GM12878 (cell line): ENCODE results near the gene FUT3. TPM values are rescaled to one million over a fixed set of nuclear protein-coding genes. Genes with fewer than 3 reads are reported as not detected.

ENCODE experiments used
- ATAC-seq: fragments of 200-7000 bp; cut with Tn5 transposase; 3 replicates; pipeline ENCODE4 v1.9.1; 2020; ENCODE audit warnings: mild to moderate bottlenecking, moderate library complexity
- BruUV-seq: library from RNA; stranded (reverse); fragments of 400-500 nt; replicated peaks from 2 replicates; lab custom pipeline; 2021; lab: Mats Ljungman, UMichigan
- CTCF ChIA-PET: fragments of 300-600 bp; sonication (Branson Sonifier 250); formaldehyde crosslinking; extraction: SDS; loops from one replicate; lab custom pipeline; 2021; ENCODE audit warnings: inconsistent platforms; lab: Yijun Ruan, JAX
- POLR2A ChIA-PET: fragments of 350-600 bp; formaldehyde crosslinking; extraction: SDS; loops from one replicate; lab custom pipeline; 2021; ENCODE audit warnings: inconsistent platforms; lab: Charles Lee
- RAD21 ChIA-PET: fragments of 300-600 bp; sonication (Branson Sonifier 250); formaldehyde crosslinking; loops from one replicate; lab custom pipeline; 2023; ENCODE audit warnings: antibody characterized with exemption; ENCODE audit not compliant: unreplicated experiment; lab: Charles Lee
- SMC1A ChIA-PET: fragments of 300-600 bp; sonication (Branson Sonifier 250); formaldehyde crosslinking; loops from one replicate; lab custom pipeline; 2023; ENCODE audit not compliant: unreplicated experiment, uncharacterized antibody; lab: Charles Lee
- DNase-seq: peaks from one replicate; pipeline ENCODE4 v3.0.0-alpha.2; 2011; ENCODE audit warnings: low read depth, low spot score
- FAIRE-seq: peaks from 3 replicates; lab custom pipeline; 2011; peaks lifted over from hg19 to GRCh38; lab: Jason Lieb, UNC
- H2AFZ ChIP-seq: 2 replicates; pipeline ENCODE4 v1.6.0; 2011; ENCODE audit warnings: low read depth, low read length, control low read depth; ENCODE audit not compliant: control insufficient read depth
- H3K27ac ChIP-seq: 2 replicates; pipeline ENCODE4 v1.5.1; 2011; ENCODE audit warnings: control low read depth; ENCODE audit not compliant: control insufficient read depth, insufficient read depth
- H3K27me3 ChIP-seq, 2 experiments: replicated peaks in 1 of 2; 2 replicates each; pipeline versions ENCODE4 v1.6.0 to v1.6.1; 2011; ENCODE audit warnings: low read length in 1 of 2; ENCODE audit not compliant: control insufficient read depth in 2 of 2, insufficient read depth in 2 of 2
- H3K36me3 ChIP-seq, 2 experiments: 2 replicates each; pipeline ENCODE4 v1.5.1; 2011; ENCODE audit warnings: low read length in 1 of 2; ENCODE audit not compliant: control insufficient read depth in 2 of 2, insufficient read depth in 2 of 2
- H3K4me1 ChIP-seq: 2 replicates; pipeline ENCODE4 v1.6.1; 2011; ENCODE audit warnings: mild to moderate bottlenecking, low read length, moderate library complexity, mixed read lengths; ENCODE audit not compliant: control insufficient read depth, insufficient read depth
- H3K4me2 ChIP-seq: 2 replicates; pipeline ENCODE4 v1.6.0; 2011; ENCODE audit warnings: control low read depth; ENCODE audit not compliant: control insufficient read depth, insufficient read depth
- H3K4me3 ChIP-seq: fragments of 200-600 bp; sonication (generic); 2 replicates; pipeline ENCODE4 v1.5.1; 2016
- H3K79me2 ChIP-seq: 2 replicates; pipeline ENCODE4 v1.6.0; 2011; ENCODE audit warnings: low read length; ENCODE audit not compliant: control insufficient read depth, insufficient read depth
- H3K9ac ChIP-seq: 2 replicates; pipeline ENCODE4 v1.8.0; 2011; ENCODE audit warnings: low read length, control low read depth, mixed read lengths; ENCODE audit not compliant: control insufficient read depth, insufficient read depth
- H3K9me3 ChIP-seq: replicated peaks from 3 replicates; pipeline ENCODE4 v1.5.1; 2011; ENCODE audit warnings: mild to moderate bottlenecking, low read length; ENCODE audit not compliant: control insufficient read depth, insufficient read depth
- H4K20me1 ChIP-seq: 2 replicates; pipeline ENCODE4 v1.6.0; 2011; ENCODE audit not compliant: control insufficient read depth, insufficient read depth
- ASH2L ChIP-seq: fragments of 300-600, 200-600 bp; sonication (generic); IDR thresholded peaks from 2 replicates; pipeline ENCODE4 v1.6.1; 2017; ENCODE audit warnings: low read depth, mild to moderate bottlenecking, borderline replicate concordance
- FOS ChIP-seq: IDR thresholded peaks from 3 replicates; pipeline ENCODE4 v1.6.1; 2011; ENCODE audit warnings: borderline replicate concordance; ENCODE audit not compliant: insufficient read length; ENCODE audit errors: extremely low read depth
- JUND ChIP-seq: IDR thresholded peaks from 2 replicates; pipeline ENCODE4 v1.6.1; 2012; ENCODE audit warnings: low read depth, mild to moderate bottlenecking, low read length, improper control_type of control experiment, moderate library complexity
- KDM1A ChIP-seq: fragments of 200-600 bp; sonication (generic); IDR thresholded peaks from 2 replicates; pipeline ENCODE4 v1.6.1; 2016; ENCODE audit warnings: borderline replicate concordance
- NFYA ChIP-seq: IDR thresholded peaks from 2 replicates; pipeline ENCODE4 v1.6.1; 2011; ENCODE audit warnings: low read depth, mild to moderate bottlenecking, low read length, improper control_type of control experiment, borderline replicate concordance
- POLR2A ChIP-seq: IDR thresholded peaks from 2 replicates; pipeline ENCODE4 v1.6.1; 2011; ENCODE audit warnings: low read depth, mild to moderate bottlenecking, low read length
- PRDM15 ChIP-seq: fragments of 450-650 bp; formaldehyde crosslinking; IDR thresholded peaks from 2 replicates; pipeline ENCODE4 v1.4.0; 2020; ENCODE audit warnings: mild to moderate bottlenecking, moderate library complexity
- SMARCA5 ChIP-seq: fragments of 450-650 bp; IDR thresholded peaks from 2 replicates; pipeline ENCODE4 v1.6.1; 2017; ENCODE audit warnings: mild to moderate bottlenecking
- SMC3 ChIP-seq: IDR thresholded peaks from 2 replicates; pipeline ENCODE4 v1.6.1; 2011; ENCODE audit warnings: low read length, improper control_type of control experiment, borderline replicate concordance
- SUZ12 ChIP-seq: fragments of 200-600 bp; sonication (generic); IDR thresholded peaks from one replicate; pipeline ENCODE4 v1.6.1; 2018; ENCODE audit warnings: antibody characterized with exemption, mild to moderate bottlenecking; ENCODE audit not compliant: unreplicated experiment
- USF2 ChIP-seq: IDR thresholded peaks from 2 replicates; pipeline ENCODE4 v1.6.1; 2011; ENCODE audit warnings: low read depth, low read length, improper control_type of control experiment, borderline replicate concordance
- ZBTB11 ChIP-seq: fragments of 450-650 bp; formaldehyde crosslinking; IDR thresholded peaks from 2 replicates; pipeline ENCODE4 v1.5.0; 2022; ENCODE audit warnings: mild to moderate bottlenecking, missing genetic modification characterization
- ZBTB4 ChIP-seq: fragments of 450-650 bp; formaldehyde crosslinking; IDR thresholded peaks from 2 replicates; pipeline ENCODE4 v1.4.0; 2022; ENCODE audit warnings: mild to moderate bottlenecking, moderate library complexity
- WGBS: methylation state at CpG from one replicate; pipeline ENCODE4 v1.1.6; 2016; ENCODE audit warnings: low lambda C conversion rate; ENCODE audit not compliant: insufficient replicate concordance, insufficient coverage; ENCODE audit errors: missing lambda C conversion rate; 5-methylcytosine and 5-hydroxymethylcytosine counted together
- in situ Hi-C: fragments of 300-500 bp; cut with MboI; formaldehyde crosslinking; loops from 9 replicates; pipeline ENCODE4 v1.14.3; 2018; ENCODE audit warnings: mixed read lengths
- intact Hi-C: fragments of 100-400 bp; cut with micrococcal nuclease; formaldehyde crosslinking; loops from one replicate; pipeline ENCODE4 v1.14.2; 2022; ENCODE audit not compliant: unreplicated experiment
- polyA plus RNA-seq, 11 experiments: library from polyadenylated mRNA; depleted of rRNA in 4 of 11; unstranded in 6 of 11; stranded (reverse) in 5 of 11; fragments of >200 nt; fragmentation: Nextera tagmentation in 4 of 11; fragmentation: Illumina TruSeq in 1 of 11; extraction: Ambion mirVana in 4 of 11; extraction: Trizol in 1 of 11; gene quantifications; 1 replicate in 1 of 11; 2 replicates in 10 of 11; pipeline versions ENCODE4 v1.2.1 to v1.2.3, GENCODE V29; 2011 to 2016; ENCODE audit warnings: inconsistent platforms in 2 of 11, missing spikeins in 2 of 11, low read depth in 1 of 11
- total RNA-seq, 4 experiments: library from RNA; depleted of rRNA in 3 of 4; stranded (reverse); fragments of >200 nt in 3 of 4; fragmentation: Illumina TruSeq in 1 of 4; extraction: Trizol in 1 of 4; gene quantifications; 2 replicates each; pipeline versions ENCODE4 v1.2.1 to v1.2.3, GENCODE V29; 2013 to 2021

FUT3 gene
- total and polyA plus RNA-seq, 10 of the 15 experiments (the other 5 are each of a cell fraction or from before 2014, with no cell fraction given) = 0.04 to 0.31 (median 0.07) TPM; not detected in 7

GRCh38 chr19:5806905-5807304, 44.3 kb downstream of the FUT3 start:
- Histone ChIP-seq H3K27me3 (no peaks in the 10 kb centered on the region; a peak in 2 of 4 replicates), H4K20me1 (no peaks in the 10 kb centered on the region), H3K4me1 (peaks cover 7% of the 10 kb centered on the region), H3K9me3 (no peaks in the 10 kb centered on the region), H3K4me3 (no peak overlapping the region), H3K79me2 (no peaks in the 10 kb centered on the region), H2AFZ (no peak overlapping the region), H3K4me2 (no peak overlapping the region), H3K36me3 (no peaks in the 10 kb centered on the region), H3K27ac (no peak overlapping the region), H3K9ac (no peak overlapping the region)
- in situ Hi-C loops (loop anchor here (5.0 kb wide), 1 partner anchor 215 kb away; no protein-coding TSS in a partner anchor), intact Hi-C loops (loop anchor here (10.0 kb wide), 1 partner anchor 218 kb away; no protein-coding TSS in a partner anchor)
- CTCF ChIA-PET = interaction anchor here (0.7 kb wide), 1 partner anchor 215 kb away, joined by 3 read pairs; no protein-coding TSS in a partner anchor
- 77% methylated on average over 5 of the region's 5 CpGs for WGBS
- no TSS peak for BruUV-seq
- POLR2A ChIA-PET = no interaction called here
- DNase-seq (no peak), FAIRE-seq (no peak), ATAC-seq (no peak)
- RAD21 ChIA-PET = no interaction called here
- SMC1A ChIA-PET = no interaction called here
- no peak for TF ChIP-seq USF2
- no peak for TF ChIP-seq ASH2L
- no peak for TF ChIP-seq SUZ12
- no peak for TF ChIP-seq SMARCA5
- no peak for TF ChIP-seq POLR2A
- TF ChIP-seq KDM1A = no peak
- TF ChIP-seq NFYA = no peak
- no peak for TF ChIP-seq JUND
- no peak for TF ChIP-seq SMC3
- no peak for TF ChIP-seq ZBTB11 (CRISPR knock-in tag)
- TF ChIP-seq PRDM15 (CRISPR knock-in tag) = no peak
- TF ChIP-seq FOS = no peak
- TF ChIP-seq ZBTB4 (CRISPR knock-in tag) = no peak
